Activated T-cell treated with anti-CD3 and anti-CD28 coated beads, Interleukin-2, amount 50 U/mL, for 72 hours (primary cell): ENCODE measurements around the gene THUMPD2. TPM values are rescaled to one million over a fixed set of nuclear protein-coding genes. Genes with fewer than 3 reads are reported as not detected.
"Not testable (repeated sequence)": the region's sequence is repeated elsewhere in the genome, so short reads cannot be mapped to it uniquely, and the experiment has no call there.

Source experiments
- ATAC-seq, 2 donors: fragments of 150-1000 bp; cut with Tn5 transposase; replicated peaks in 1 of 2; 2 replicates each; pipeline ENCODE4 v1.10.0; 2021; ENCODE audit warnings: moderate library complexity in 2 of 2, mild to moderate bottlenecking in 1 of 2
- DNase-seq, 2 donors: peaks; one replicate each; pipeline ENCODE4 v3.0.0; 2021 to 2022; ENCODE audit warnings: mixed read lengths in 1 of 2
- H3K27ac Mint-ChIP-seq: one replicate; pipeline ENCODE4 v1.8.0; 2022; ENCODE audit warnings: mild to moderate bottlenecking, moderate library complexity, mixed read lengths
- H3K27me3 Mint-ChIP-seq: one replicate; pipeline ENCODE4 v1.8.0; 2022; ENCODE audit warnings: low read depth, mixed read lengths
- H3K36me3 Mint-ChIP-seq, 2 donors: one replicate each; pipeline ENCODE4 v1.8.0; 2022; ENCODE audit warnings: mixed read lengths in 2 of 2, mild to moderate bottlenecking in 1 of 2; ENCODE audit not compliant: insufficient read depth in 2 of 2
- H3K4me1 Mint-ChIP-seq: one replicate; pipeline ENCODE4 v1.8.0; 2022; ENCODE audit warnings: low read depth, mixed read lengths
- H3K4me3 Mint-ChIP-seq, 2 donors: one replicate each; pipeline ENCODE4 v1.8.0; 2022; ENCODE audit warnings: mild to moderate bottlenecking in 2 of 2, mixed read lengths in 2 of 2, moderate library complexity in 2 of 2
- H3K9me3 Mint-ChIP-seq, 2 donors: one replicate each; pipeline ENCODE4 v1.8.0; 2022; ENCODE audit warnings: mixed read lengths in 2 of 2
- total RNA-seq, 2 donors: library from RNA; stranded (reverse); gene quantifications; one replicate each; pipeline ENCODE4 v1.2.3, GENCODE V29; 2022

The THUMPD2 gene, protein sequence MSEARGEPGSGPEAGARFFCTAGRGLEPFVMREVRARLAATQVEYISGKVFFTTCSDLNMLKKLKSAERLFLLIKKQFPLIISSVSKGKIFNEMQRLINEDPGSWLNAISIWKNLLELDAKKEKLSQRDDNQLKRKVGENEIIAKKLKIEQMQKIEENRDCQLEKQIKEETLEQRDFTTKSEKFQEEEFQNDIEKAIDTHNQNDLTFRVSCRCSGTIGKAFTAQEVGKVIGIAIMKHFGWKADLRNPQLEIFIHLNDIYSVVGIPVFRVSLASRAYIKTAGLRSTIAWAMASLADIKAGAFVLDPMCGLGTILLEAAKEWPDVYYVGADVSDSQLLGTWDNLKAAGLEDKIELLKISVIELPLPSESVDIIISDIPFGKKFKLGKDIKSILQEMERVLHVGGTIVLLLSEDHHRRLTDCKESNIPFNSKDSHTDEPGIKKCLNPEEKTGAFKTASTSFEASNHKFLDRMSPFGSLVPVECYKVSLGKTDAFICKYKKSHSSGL
- total RNA-seq, result 10 to 100 TPM; 13.1 to 19.6 TPM

DNA sequence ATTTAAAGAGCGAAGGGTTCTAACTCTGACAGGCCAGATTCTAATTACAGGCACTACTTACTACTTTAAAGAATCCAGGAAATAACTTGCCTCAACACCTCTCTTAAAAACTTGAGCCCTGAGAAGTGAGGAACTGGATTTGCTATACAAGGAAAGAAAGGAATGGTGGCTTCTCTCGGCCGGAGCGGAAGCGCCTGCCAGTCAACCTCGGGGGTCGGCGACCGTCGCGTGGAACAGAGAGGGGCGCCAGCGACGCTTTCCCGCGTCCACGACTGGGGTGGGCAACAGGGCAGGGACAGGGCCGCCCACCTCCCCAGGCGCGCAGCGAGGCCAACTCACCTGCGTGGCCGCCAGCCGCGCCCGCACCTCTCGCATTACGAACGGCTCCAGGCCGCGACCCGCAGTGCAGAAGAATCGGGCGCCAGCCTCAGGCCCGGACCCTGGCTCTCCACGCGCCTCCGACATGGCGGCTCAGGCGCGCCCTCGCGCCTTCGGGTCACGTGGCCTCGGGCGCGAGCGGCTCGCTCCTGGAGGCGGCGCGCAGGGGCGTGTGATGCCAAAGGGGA lies at the start of gene THUMPD2:
Gene THUMPD2, minus strand, starts transcription at position 484 of the 566 bp plus-strand sequence. Its CDS starts 19 bp downstream, at position 465.
- H3K4me1 Mint-ChIP-seq, result peaks cover 76% of the 10 kb centered on the region
- H3K27ac Mint-ChIP-seq, result peak within 1 kb of the TSS; percentile 99
- H3K4me3 Mint-ChIP-seq, result peak within 1 kb of the TSS; percentile 91 to 95

DNA sequence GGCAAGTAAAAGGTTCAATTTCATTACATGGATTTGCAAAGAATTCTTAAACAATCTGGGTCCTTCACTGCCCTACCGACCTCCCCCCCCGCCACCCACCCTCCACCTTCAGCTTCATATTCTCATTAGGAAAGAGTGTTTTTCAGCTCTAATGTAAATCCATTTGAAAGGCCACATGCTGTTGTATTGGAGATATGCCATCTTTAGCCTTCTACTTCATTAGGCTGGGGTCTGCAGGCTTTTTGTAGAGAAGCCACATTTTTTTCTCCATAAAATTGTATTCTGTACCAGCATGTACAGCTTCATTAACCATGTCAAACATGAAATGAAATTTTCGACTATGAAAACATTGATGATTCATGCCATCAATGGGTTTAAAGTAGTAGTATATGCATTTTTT lies 42.8 kb upstream of the THUMPD2 start:
- Mint-ChIP-seq H3K4me1 (no peaks in the 10 kb centered on the region), H3K36me3 (no peaks in the 10 kb centered on the region), H3K27me3 (peaks cover 10% of the 10 kb centered on the region), H3K27ac (no peak overlapping the region), H3K9me3 (no peaks in the 10 kb centered on the region), H3K4me3 (no peak overlapping the region)
- DNase-seq (no peak), ATAC-seq (no peak)

More for the DNA sequence above, at the start of gene THUMPD2:
- Mint-ChIP-seq H3K9me3 (no peaks in the 10 kb centered on the region), H3K27me3 (no peaks in the 10 kb centered on the region), H3K36me3 (peaks cover 6 to 8% of the 10 kb centered on the region in 2 donors)
- ATAC-seq (peak; percentile 81 to 85), DNase-seq (peak; percentile 71 to 74)

DNA sequence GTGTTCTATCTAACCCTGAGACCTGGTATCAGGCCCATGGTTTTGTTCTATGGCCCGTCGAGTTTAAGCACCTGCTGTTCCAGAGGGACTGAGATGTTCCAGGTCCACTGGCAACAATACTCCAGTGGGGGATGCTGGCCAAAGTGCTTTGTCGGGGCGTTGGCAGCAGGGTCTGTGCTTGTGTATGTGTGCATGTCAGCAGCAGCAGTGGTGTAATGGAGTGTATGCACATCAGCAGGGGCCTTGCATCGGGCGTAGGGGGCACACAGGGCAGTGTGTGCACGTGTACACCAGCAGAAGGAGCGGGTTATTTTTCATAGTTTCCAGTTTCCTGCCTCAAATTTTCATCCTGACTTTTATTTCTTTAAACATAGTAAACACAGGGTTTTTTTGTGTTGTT lies 37.8 kb upstream of the THUMPD2 start:
- no peak overlapping the region for H3K27ac Mint-ChIP-seq
- H3K4me1 Mint-ChIP-seq, result no peaks in the 10 kb centered on the region
- H3K36me3 Mint-ChIP-seq, result peaks cover 2% of the 10 kb centered on the region in 2 donors
- no peak for DNase-seq
- H3K27me3 Mint-ChIP-seq, result peaks cover 6% of the 10 kb centered on the region
- peaks cover 3 to 4% of the 10 kb centered on the region in 2 donors for H3K9me3 Mint-ChIP-seq
- no peak overlapping the region for H3K4me3 Mint-ChIP-seq
- no peak for ATAC-seq

DNA sequence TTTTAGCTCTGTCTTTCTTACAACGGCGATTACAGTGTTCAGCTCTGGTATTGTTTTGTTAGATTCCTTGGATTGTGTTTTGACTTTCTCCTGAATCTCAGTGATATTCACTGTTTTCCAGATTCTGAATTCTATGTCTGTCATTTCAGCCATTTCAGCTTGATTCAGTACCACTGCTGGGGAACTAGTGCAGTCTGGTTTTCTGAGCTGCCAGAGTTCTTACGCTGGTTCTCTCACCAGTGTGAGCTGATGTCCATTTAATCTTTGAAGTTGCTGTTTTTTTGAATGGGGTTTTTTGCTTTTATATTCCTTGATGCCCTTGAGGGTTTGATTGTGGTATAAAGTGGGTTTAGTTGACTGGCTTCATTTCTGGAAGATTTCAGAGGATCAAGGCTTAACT lies 37.4 kb upstream of the THUMPD2 start:
- H3K9me3 Mint-ChIP-seq, result peaks cover 3 to 4% of the 10 kb centered on the region in 2 donors
- no peak for ATAC-seq
- peaks cover 6% of the 10 kb centered on the region for H3K27me3 Mint-ChIP-seq
- H3K4me3 Mint-ChIP-seq, result no peak overlapping the region
- H3K36me3 Mint-ChIP-seq, result peaks cover 2% of the 10 kb centered on the region in 2 donors
- no peak overlapping the region for H3K27ac Mint-ChIP-seq
- H3K4me1 Mint-ChIP-seq, result no peaks in the 10 kb centered on the region
- DNase-seq, result no peak

DNA sequence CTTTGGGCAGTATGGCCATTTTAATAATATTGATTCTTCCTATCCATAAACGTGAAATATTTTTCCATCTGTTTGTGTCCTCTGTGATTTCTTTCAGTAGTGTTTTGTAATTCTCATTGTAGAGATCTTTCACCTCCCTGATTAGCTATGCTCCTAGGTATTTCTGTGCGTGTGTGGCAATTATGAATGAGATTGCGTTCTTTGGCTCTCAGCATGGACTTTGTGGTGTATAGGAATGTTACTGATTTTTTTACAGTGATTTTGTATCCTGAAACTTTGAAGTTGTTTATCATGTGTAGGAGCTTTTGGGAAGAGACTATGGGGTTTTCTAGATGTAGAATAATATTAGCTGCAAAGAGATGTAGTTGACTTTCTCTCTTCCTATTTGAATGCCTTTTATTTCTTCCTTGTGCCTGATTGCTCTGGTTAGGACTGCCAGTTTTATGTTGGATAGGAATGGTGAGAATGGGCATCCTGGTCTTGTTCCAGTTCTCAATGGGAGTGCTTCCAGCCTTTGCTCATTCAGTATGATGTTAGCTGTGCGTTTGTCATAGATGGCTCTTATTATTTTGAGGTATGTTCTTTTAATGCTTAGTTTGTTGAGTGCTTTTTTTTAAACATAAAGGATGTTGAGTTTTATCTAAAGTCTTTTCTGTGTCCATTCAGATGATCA lies 27.0 kb upstream of the THUMPD2 start:
- H3K36me3 Mint-ChIP-seq, result peaks cover 0 to 6% of the 10 kb centered on the region in 2 donors
- no peak for ATAC-seq
- H3K4me1 Mint-ChIP-seq, result no peaks in the 10 kb centered on the region

DNA sequence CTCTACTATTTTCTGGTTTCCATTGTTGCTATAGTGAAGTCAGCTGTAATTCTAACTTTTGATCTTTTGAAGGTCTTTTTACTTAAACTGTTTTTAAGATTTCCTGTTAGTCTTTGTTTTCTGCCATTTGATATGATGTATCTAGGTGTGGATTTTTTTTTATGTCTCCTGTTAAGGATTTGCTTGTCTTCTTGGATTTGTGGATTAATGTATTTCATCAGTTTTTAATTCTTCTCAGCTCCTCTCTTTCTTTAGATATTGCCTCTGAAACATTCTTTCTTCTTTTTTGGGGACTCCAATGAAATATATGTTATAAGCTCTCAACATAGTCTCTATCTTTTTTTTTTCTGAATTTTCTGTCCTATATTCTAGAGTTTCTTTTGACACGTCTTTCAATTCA lies 24.8 kb upstream of the THUMPD2 start:
- peaks cover 0 to 6% of the 10 kb centered on the region in 2 donors for H3K36me3 Mint-ChIP-seq
- H3K27me3 Mint-ChIP-seq, result no peaks in the 10 kb centered on the region
- H3K27ac Mint-ChIP-seq, result no peak overlapping the region
- peaks cover 6 to 27% of the 10 kb centered on the region in 2 donors for H3K9me3 Mint-ChIP-seq
- no peak for ATAC-seq
- no peak for DNase-seq
- no peak overlapping the region for H3K4me3 Mint-ChIP-seq
- H3K4me1 Mint-ChIP-seq, result no peaks in the 10 kb centered on the region

More for the DNA sequence above, 27.0 kb upstream of the THUMPD2 start:
- H3K4me3 Mint-ChIP-seq, result no peak overlapping the region
- H3K27me3 Mint-ChIP-seq, result no peaks in the 10 kb centered on the region
- DNase-seq, result no peak
- peaks cover 8 to 27% of the 10 kb centered on the region in 2 donors for H3K9me3 Mint-ChIP-seq
- H3K27ac Mint-ChIP-seq, result no peak overlapping the region

DNA sequence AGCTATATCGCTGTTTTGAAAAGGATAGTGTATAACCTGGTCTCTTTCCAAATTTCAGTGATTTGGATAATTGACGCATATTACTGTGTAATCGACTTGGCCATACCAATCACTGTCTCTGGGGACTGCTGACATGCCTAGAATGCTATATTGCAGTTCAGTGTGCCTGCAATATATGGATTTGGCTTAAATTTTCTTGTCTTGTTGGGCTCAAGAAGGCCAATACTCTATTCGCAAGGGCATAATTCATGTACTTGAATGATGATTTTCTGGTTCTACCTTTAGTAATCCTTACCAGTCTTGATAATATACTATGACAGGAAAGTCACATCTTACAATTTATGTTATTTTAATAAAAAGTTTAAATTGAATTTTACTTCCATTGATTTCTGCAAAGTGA lies 21.7 kb upstream of the THUMPD2 start:
- no peak overlapping the region for H3K4me3 Mint-ChIP-seq
- no peak for DNase-seq
- no peak for ATAC-seq
- H3K9me3 Mint-ChIP-seq, result peaks cover 6 to 13% of the 10 kb centered on the region in 2 donors
- H3K27me3 Mint-ChIP-seq, result no peaks in the 10 kb centered on the region
- H3K36me3 Mint-ChIP-seq, result peaks cover 0 to 6% of the 10 kb centered on the region in 2 donors
- no peak overlapping the region for H3K27ac Mint-ChIP-seq
- H3K4me1 Mint-ChIP-seq, result no peaks in the 10 kb centered on the region

DNA sequence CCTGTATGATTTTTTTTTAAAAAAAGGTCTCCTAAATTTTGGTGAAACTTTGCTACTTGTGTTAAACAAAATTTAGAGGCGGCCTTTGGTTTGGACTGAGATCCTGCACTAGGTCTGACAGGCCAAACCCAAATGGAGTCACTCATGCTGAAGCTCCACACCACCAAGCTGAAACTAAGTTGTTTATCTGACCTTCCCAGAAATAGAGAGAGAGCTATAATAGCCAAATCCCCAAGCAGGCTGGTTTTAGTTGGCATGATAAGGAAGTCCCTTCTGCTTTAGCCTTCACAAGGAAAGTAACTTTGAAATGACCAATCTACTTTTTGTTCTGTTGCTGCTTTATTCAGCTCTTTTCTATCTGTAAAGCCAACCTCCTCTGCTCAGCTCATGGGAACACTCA lies 17.1 kb upstream of the THUMPD2 start:
- H3K27me3 Mint-ChIP-seq, result no peaks in the 10 kb centered on the region
- H3K36me3 Mint-ChIP-seq, result no peaks in the 10 kb centered on the region
- no peaks in the 10 kb centered on the region for H3K9me3 Mint-ChIP-seq
- no peak overlapping the region for H3K4me3 Mint-ChIP-seq
- ATAC-seq, result no peak
- no peak overlapping the region for H3K27ac Mint-ChIP-seq
- H3K4me1 Mint-ChIP-seq, result no peaks in the 10 kb centered on the region
- no peak for DNase-seq

DNA sequence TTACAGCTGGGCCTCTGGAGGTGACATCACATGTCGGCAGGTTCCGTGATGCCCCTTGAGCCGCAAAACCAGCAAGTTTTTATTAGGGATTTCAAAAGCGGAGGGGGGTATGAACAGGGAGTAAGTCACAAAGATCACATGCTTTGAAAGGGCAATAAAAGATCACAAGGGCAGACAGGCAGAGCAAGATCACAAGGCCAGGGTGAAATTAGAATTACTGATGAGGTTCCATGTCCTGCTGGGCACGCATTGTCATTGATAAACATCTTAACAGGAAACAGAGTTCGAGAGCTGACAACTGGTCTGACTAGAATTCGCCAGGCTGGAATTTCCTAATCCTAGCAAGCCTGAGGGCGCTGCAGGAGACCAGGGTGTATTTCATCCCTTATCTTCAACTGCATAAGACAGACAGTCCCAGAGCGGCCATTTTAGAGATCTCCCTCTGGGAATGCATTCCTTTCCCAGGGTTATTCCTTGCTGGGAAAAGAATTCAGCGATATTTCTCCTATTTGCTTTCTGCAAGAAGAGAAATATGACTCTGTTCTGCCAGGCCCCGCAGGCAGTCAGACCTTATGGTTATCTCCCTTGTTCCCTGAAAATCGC lies 11.3 kb upstream of the THUMPD2 start:
- not testable (repeated sequence) for H3K4me3 Mint-ChIP-seq, H3K36me3 Mint-ChIP-seq, H3K4me1 Mint-ChIP-seq, ATAC-seq, DNase-seq, H3K9me3 Mint-ChIP-seq, H3K27ac Mint-ChIP-seq, H3K27me3 Mint-ChIP-seq

DNA sequence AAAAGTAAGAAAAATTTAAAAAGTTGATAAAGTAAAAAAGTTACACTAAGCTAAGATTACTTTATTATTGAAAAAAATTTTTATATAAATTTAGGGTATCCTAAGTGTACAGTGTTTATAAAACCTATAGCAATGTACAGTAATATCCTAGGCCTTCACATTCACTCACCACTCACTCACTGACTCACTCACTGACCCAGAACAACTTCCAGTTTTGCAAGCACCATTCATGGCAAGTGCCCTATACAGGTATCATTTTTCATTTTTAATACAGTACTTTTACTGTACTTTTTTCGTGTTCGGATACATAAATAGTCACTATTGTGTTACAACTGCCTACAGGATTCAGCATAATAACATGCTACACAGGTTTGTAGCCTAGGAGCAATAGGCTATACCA lies 8.9 kb upstream of the THUMPD2 start:
- Mint-ChIP-seq H3K4me3 (no peak overlapping the region), H3K27ac (no peak overlapping the region), H3K36me3 (peaks cover 0 to 3% of the 10 kb centered on the region in 2 donors), H3K27me3 (peaks cover 7% of the 10 kb centered on the region), H3K9me3 (peaks cover 2 to 4% of the 10 kb centered on the region in 2 donors), H3K4me1 (peaks cover 8% of the 10 kb centered on the region)
- DNase-seq, result no peak
- ATAC-seq, result no peak

DNA sequence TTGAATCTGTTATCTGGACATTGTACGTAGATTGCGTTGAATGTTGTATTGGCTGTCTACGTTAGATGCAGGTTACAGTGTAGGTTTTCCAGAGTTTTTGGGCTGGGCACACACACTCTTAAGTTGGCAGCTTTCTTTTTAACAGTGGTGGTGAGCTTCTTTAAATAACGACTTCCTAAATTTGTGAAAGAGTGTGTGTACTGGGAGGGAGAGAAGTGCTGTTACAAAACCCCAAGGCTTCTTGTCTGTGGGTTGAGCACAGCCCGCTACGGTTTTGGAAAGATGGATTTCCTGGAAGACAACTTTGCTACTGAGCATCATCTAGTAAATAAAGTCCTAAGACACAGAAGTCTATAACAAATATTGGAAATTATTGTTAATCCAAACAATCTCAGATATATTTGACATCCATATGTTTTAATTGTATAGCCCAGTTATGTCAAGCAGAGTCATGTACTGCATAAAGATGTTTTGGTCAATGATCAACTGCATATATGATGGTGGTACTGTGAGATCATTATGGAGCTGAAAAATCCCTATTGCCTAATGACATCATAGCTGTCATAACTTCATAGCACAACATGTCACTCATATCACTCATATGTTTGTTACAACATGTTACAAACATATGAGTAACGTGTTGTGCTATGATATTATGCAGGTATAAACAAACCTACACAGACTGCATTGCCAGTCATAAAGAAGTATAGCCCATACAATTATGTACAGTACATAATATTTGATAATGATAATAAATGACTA lies 7.9 kb upstream of the THUMPD2 start:
- ATAC-seq (no peak), DNase-seq (no peak)
- Mint-ChIP-seq H3K27me3 (peaks cover 7% of the 10 kb centered on the region), H3K9me3 (peaks cover 2 to 4% of the 10 kb centered on the region in 2 donors), H3K4me3 (no peak overlapping the region), H3K27ac (no peak overlapping the region), H3K36me3 (peaks cover 0 to 3% of the 10 kb centered on the region in 2 donors), H3K4me1 (peaks cover 18% of the 10 kb centered on the region)

DNA sequence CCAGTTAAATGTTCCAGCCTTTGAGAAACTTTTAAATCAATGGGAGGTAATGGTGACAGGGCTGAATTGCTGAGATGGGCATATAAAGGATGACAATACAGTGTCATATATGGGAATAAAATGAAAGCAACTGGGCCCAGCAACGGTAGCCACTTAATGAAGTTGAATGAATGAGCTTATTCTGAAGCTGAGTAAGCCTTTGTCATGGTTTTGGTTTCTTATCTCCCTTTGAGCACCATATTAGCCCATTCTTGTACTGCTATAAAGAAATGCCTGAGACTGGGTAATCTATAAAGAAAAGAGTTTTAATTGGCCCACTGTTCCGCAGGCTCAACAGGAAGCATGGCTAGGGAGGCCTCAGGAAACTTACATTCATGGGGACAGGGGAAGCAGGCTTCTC lies 3.5 kb upstream of the THUMPD2 start:
- peak in 1 of 2 donors; percentile 40 for ATAC-seq
- no peaks in the 10 kb centered on the region for H3K9me3 Mint-ChIP-seq

More for the DNA sequence above, 3.5 kb upstream of the THUMPD2 start:
- Mint-ChIP-seq H3K4me1 (peaks cover 53% of the 10 kb centered on the region), H3K27me3 (peaks cover 7% of the 10 kb centered on the region), H3K36me3 (peaks cover 2 to 4% of the 10 kb centered on the region in 2 donors), H3K4me3 (peak overlapping the region in 1 of 2 donors; percentile 3), H3K27ac (peak overlapping the region; percentile 8)
- DNase-seq, result no peak
